Measurements from ENCODE around the gene COL23A1. TPM values are rescaled to one million over a fixed set of nuclear protein-coding genes. Genes with fewer than 3 reads are reported as not detected.

COL23A1 gene
- polyA plus RNA-seq, 3 donors = 0.11 to 0.21 TPM; not detected in 1

GRCh38 chr5:178486239-178486641 is 104.0 kb downstream of the COL23A1 start:
- H3K79me2 ChIP-seq (ENCODE audit: insufficient read depth, low read length) = peaks cover 19% of the 10 kb centered on the region
- no peaks in the 10 kb centered on the region for H4K20me1 ChIP-seq (ENCODE audit: insufficient read depth, low read length)
- H3K9me3 Mint-ChIP-seq = peaks cover 0 to 6% (median 0%) of the 10 kb centered on the region in 7 donors
- intact Hi-C loops (cut with micrococcal nuclease) = no loop called here
- H3K9me3 ChIP-seq (replicated peaks in 1 of 2; ENCODE audit: control insufficient read depth in 1 of 2, insufficient read depth in 1 of 2, low read length in 2 of 2) = no peaks in the 10 kb centered on the region
- peak in 2 of 3 donors; percentile 29 to 42 for DNase-seq
- no peaks in the 10 kb centered on the region for H3K36me3 ChIP-seq (replicated peaks in 1 of 2; ENCODE audit: control insufficient read depth in 1 of 2, insufficient read depth in 2 of 2, low read length in 2 of 2)
- peak overlapping the region; percentile 66 for H3K4me2 ChIP-seq (replicated peaks; ENCODE audit: extremely low read depth, low read length, poor library complexity, severe bottlenecking)
- H3K4me3 ChIP-seq (replicated peaks in 1 of 3; ENCODE audit: low read depth in 2 of 3, low read length in 3 of 3) = peak overlapping the region; percentile 4 to 67 (median 54)
- no peak for TF ChIP-seq CTCF (IDR thresholded peaks at IDR 0.05)
- peaks cover 39% of the 10 kb centered on the region for H3K4me1 Mint-ChIP-seq
- H3K27me3 Mint-ChIP-seq (ENCODE audit: low read depth in 3 of 3) = peaks cover 0 to 3% (median 0%) of the 10 kb centered on the region in 3 donors
- H3K9ac ChIP-seq (ENCODE audit: insufficient read depth, low read length, poor library complexity, severe bottlenecking) = peak overlapping the region; percentile 1
- H3K4me1 ChIP-seq (ENCODE audit: control insufficient read depth in 1 of 2, insufficient read depth in 2 of 2, low read length in 2 of 2) = peaks cover 44 to 56% of the 10 kb centered on the region in 2 donors
- peak overlapping the region; percentile 66 to 72 for H3K4me3 Mint-ChIP-seq
- H2AFZ ChIP-seq (ENCODE audit: insufficient read depth, low read depth, low read length, poor library complexity, severe bottlenecking) = peak overlapping the region; percentile 85
- WGBS (ENCODE audit: insufficient coverage) = 34% methylated on average over 17 of the region's 17 CpGs
- peak overlapping the region in 6 of 7 donors; percentile 21 to 81 (median 66) for H3K27ac Mint-ChIP-seq
- H3K27ac ChIP-seq (ENCODE audit: low read depth in 1 of 2, low read length in 2 of 2) = peak overlapping the region; percentile 22 to 49
- H3K36me3 Mint-ChIP-seq = no peaks in the 10 kb centered on the region
- no peaks in the 10 kb centered on the region for H3K27me3 ChIP-seq (ENCODE audit: control insufficient read depth in 2 of 2, insufficient read depth in 2 of 2, low read length in 2 of 2)

GRCh38 chr5:178483620-178484019 is 106.6 kb downstream of the COL23A1 start:
- 0% methylated on average over 5 of the region's 9 CpGs for WGBS (ENCODE audit: insufficient coverage)
- peak overlapping the region; percentile 59 to 75 for H3K27ac ChIP-seq (ENCODE audit: low read depth in 1 of 2, low read length in 2 of 2)
- H3K36me3 Mint-ChIP-seq = no peaks in the 10 kb centered on the region
- no peaks in the 10 kb centered on the region for H3K9me3 Mint-ChIP-seq
- intact Hi-C loops (cut with micrococcal nuclease) = no loop called here
- H3K4me1 Mint-ChIP-seq = peaks cover 29% of the 10 kb centered on the region
- TF ChIP-seq CTCF (IDR thresholded peaks at IDR 0.05) = no peak
- H3K27me3 ChIP-seq (ENCODE audit: control insufficient read depth in 2 of 2, insufficient read depth in 2 of 2, low read length in 2 of 2) = no peaks in the 10 kb centered on the region
- peak overlapping the region; percentile 68 to 91 (median 88) for H3K27ac Mint-ChIP-seq
- peaks cover 34 to 45% of the 10 kb centered on the region in 2 donors for H3K4me1 ChIP-seq (ENCODE audit: control insufficient read depth in 1 of 2, insufficient read depth in 2 of 2, low read length in 2 of 2)
- peak overlapping the region; percentile 35 for H3K9ac ChIP-seq (ENCODE audit: insufficient read depth, low read length, poor library complexity, severe bottlenecking)
- H3K36me3 ChIP-seq (replicated peaks in 1 of 2; ENCODE audit: control insufficient read depth in 1 of 2, insufficient read depth in 2 of 2, low read length in 2 of 2) = no peaks in the 10 kb centered on the region
- peaks cover 21% of the 10 kb centered on the region for H3K79me2 ChIP-seq (ENCODE audit: insufficient read depth, low read length)
- peak overlapping the region; percentile 68 for H2AFZ ChIP-seq (ENCODE audit: insufficient read depth, low read depth, low read length, poor library complexity, severe bottlenecking)
- peak overlapping the region; percentile 51 for H3K4me2 ChIP-seq (replicated peaks; ENCODE audit: extremely low read depth, low read length, poor library complexity, severe bottlenecking)
- H3K27me3 Mint-ChIP-seq (ENCODE audit: low read depth in 3 of 3) = peaks cover 0 to 1% (median 0%) of the 10 kb centered on the region in 3 donors
- no peaks in the 10 kb centered on the region for H3K9me3 ChIP-seq (replicated peaks in 1 of 2; ENCODE audit: control insufficient read depth in 1 of 2, insufficient read depth in 1 of 2, low read length in 2 of 2)
- H3K4me3 Mint-ChIP-seq = peak overlapping the region; percentile 58 to 71
- no peaks in the 10 kb centered on the region for H4K20me1 ChIP-seq (ENCODE audit: insufficient read depth, low read length)
- peak overlapping the region in 1 of 3 experiments; percentile 59 for H3K4me3 ChIP-seq (replicated peaks in 1 of 3; ENCODE audit: low read depth in 2 of 3, low read length in 3 of 3)
- DNase-seq = peak; percentile 79 to 92 (median 90)
